GM18507 (cell line): ENCODE measurements around the gene DSG3.
A peak's percentile ranks its signal among the peaks of the same experiment; 100 is the strongest.

ENCODE experiments used
- DNase-seq: peaks from one replicate; pipeline ENCODE4 v3.0.0; 2011; ENCODE audit warnings: low read depth; ENCODE audit not compliant: insufficient read length; ENCODE audit errors: extremely low spot score
- FAIRE-seq: peaks from 2 replicates; lab custom pipeline; 2011; peaks lifted over from hg19 to GRCh38; lab: Jason Lieb, UNC

DSG3 gene

GRCh38 chr18:31428211-31428610, 19.3 kb upstream of the DSG3 start:
- no peak for DNase-seq

GRCh38 chr18:31429623-31430022, 17.9 kb upstream of the DSG3 start:
- no peak for DNase-seq

More at GRCh38 chr18:31428211-31428610, 19.3 kb upstream of the DSG3 start:
- no peak for FAIRE-seq

GRCh38 chr18:31430072-31430471, 17.5 kb upstream of the DSG3 start:
- FAIRE-seq: no peak
- no peak for DNase-seq

More at GRCh38 chr18:31429623-31430022, 17.9 kb upstream of the DSG3 start:
- no peak for FAIRE-seq

GRCh38 chr18:31430554-31430953, 17.0 kb upstream of the DSG3 start:
- DNase-seq (no peak), FAIRE-seq (no peak)

- DNase-seq (no peak), FAIRE-seq (no peak)
Observed at GRCh38 chr18:31432316-31432715, 15.2 kb upstream of the DSG3 start.

GRCh38 chr18:31436825-31437224, 10.7 kb upstream of the DSG3 start:
- DNase-seq: no peak
- no peak for FAIRE-seq

GRCh38 chr18:31438402-31438801, 9.1 kb upstream of the DSG3 start:
- FAIRE-seq (no peak), DNase-seq (no peak)

- no peak for DNase-seq
- no peak for FAIRE-seq
Observed at GRCh38 chr18:31439807-31440325, 7.7 kb upstream of the DSG3 start.

- no peak for DNase-seq
- FAIRE-seq: no peak
Observed at GRCh38 chr18:31440787-31441186, 6.8 kb upstream of the DSG3 start.

- FAIRE-seq: no peak
- no peak for DNase-seq
Observed at GRCh38 chr18:31441493-31441892, 6.0 kb upstream of the DSG3 start.

- FAIRE-seq: no peak
- DNase-seq: no peak
Observed at GRCh38 chr18:31444142-31444541, 3.4 kb upstream of the DSG3 start.

- no peak for DNase-seq
- FAIRE-seq: no peak
Observed at GRCh38 chr18:31445908-31446307, 1.6 kb upstream of the DSG3 start.

GRCh38 chr18:31446854-31447253, 687 bp upstream of the DSG3 start:
- no peak for DNase-seq
- no peak for FAIRE-seq

GRCh38 chr18:31450409-31450808, 2.9 kb downstream of the DSG3 start:
- FAIRE-seq (no peak), DNase-seq (no peak)

- DNase-seq (no peak), FAIRE-seq (no peak)
Observed at GRCh38 chr18:31451625-31452024, 4.1 kb downstream of the DSG3 start.

GRCh38 chr18:31454066-31454708, 6.6 kb downstream of the DSG3 start:
- DNase-seq (no peak), FAIRE-seq (no peak)

GRCh38 chr18:31469629-31470028, 22.1 kb downstream of the DSG3 start:
- FAIRE-seq (no peak), DNase-seq (no peak)

GRCh38 chr18:31478688-31479087, 31.1 kb downstream of the DSG3 start:
- DNase-seq (no peak), FAIRE-seq (no peak)

- DNase-seq (no peak), FAIRE-seq (no peak)
Observed at GRCh38 chr18:31482051-31482450, 34.5 kb downstream of the DSG3 start.

- no peak for FAIRE-seq
- DNase-seq: no peak
Observed at GRCh38 chr18:31483396-31483795, 35.9 kb downstream of the DSG3 start.

GRCh38 chr18:31484461-31484860, 36.9 kb downstream of the DSG3 start:
- FAIRE-seq (peak; percentile 15), DNase-seq (no peak)

- FAIRE-seq: no peak
- no peak for DNase-seq
Observed at GRCh38 chr18:31486165-31486564, 38.6 kb downstream of the DSG3 start.
